ENCODE data around the gene USP11.

The USP11 gene

DNA sequence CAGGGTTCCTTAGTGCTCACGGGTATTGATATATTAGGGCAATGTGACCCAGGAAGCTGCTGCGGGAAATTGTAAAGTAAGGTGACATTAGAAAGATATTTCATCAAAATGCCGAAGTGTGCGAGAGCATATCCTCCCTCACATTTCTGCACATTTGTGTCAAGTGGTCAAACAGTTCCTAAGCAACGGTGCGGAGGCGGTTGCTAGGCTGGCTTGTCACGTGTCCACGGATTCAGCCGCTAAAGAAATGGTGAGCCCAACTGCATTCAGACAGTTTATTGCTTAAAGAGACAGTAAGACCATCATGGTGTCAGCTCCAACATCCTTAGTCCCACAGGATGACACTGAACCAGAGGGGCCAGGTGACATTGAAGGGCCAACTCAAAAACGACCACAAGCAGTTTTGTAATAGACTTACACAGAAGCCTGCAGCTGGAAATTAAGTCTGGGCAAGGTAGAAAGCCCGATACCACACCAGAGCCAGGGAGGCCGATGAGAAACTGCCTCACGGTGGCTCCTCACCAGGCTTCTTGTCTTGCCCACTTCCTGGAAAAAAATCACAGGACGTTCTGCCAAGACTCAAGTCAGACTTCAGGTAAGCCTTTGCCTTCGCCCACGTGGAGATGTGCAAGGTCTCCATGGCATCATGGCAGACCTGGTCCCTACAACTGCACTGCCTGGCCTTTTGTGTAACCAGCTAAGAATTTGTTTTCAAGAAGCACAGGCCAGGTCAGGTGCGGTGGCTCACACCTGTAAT lies 50.4 kb downstream of the USP11 start:
- TF ChIP-seq, protein P1, sequence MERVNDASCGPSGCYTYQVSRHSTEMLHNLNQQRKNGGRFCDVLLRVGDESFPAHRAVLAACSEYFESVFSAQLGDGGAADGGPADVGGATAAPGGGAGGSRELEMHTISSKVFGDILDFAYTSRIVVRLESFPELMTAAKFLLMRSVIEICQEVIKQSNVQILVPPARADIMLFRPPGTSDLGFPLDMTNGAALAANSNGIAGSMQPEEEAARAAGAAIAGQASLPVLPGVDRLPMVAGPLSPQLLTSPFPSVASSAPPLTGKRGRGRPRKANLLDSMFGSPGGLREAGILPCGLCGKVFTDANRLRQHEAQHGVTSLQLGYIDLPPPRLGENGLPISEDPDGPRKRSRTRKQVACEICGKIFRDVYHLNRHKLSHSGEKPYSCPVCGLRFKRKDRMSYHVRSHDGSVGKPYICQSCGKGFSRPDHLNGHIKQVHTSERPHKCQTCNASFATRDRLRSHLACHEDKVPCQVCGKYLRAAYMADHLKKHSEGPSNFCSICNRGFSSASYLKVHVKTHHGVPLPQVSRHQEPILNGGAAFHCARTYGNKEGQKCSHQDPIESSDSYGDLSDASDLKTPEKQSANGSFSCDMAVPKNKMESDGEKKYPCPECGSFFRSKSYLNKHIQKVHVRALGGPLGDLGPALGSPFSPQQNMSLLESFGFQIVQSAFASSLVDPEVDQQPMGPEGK (CRISPR knock-in tag; IDR thresholded peaks at IDR 0.05; ENCODE audit: borderline replicate concordance): no peak
- TF ChIP-seq PPARA (CRISPR knock-in tag; IDR thresholded peaks at IDR 0.05; ENCODE audit: borderline replicate concordance): no peak
- TF ChIP-seq, protein P2, sequence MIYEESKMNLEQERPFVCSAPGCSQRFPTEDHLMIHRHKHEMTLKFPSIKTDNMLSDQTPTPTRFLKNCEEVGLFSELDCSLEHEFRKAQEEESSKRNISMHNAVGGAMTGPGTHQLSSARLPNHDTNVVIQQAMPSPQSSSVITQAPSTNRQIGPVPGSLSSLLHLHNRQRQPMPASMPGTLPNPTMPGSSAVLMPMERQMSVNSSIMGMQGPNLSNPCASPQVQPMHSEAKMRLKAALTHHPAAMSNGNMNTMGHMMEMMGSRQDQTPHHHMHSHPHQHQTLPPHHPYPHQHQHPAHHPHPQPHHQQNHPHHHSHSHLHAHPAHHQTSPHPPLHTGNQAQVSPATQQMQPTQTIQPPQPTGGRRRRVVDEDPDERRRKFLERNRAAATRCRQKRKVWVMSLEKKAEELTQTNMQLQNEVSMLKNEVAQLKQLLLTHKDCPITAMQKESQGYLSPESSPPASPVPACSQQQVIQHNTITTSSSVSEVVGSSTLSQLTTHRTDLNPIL (CRISPR knock-in tag; IDR thresholded peaks at IDR 0.05; ENCODE audit: low read depth): no peak
- no peak for TF ChIP-seq ZFP3 (CRISPR knock-in tag; IDR thresholded peaks at IDR 0.05)
- no peak for TF ChIP-seq ZNF565 (CRISPR knock-in tag; conservative IDR thresholded peaks at IDR 0.05; ENCODE audit: low read depth)
- no peak for TF ChIP-seq ESRRG (CRISPR knock-in tag; IDR thresholded peaks at IDR 0.05)
- TF ChIP-seq BACH2 (CRISPR knock-in tag; IDR thresholded peaks at IDR 0.05; ENCODE audit: borderline replicate concordance): no peak
- TF ChIP-seq, protein P3, sequence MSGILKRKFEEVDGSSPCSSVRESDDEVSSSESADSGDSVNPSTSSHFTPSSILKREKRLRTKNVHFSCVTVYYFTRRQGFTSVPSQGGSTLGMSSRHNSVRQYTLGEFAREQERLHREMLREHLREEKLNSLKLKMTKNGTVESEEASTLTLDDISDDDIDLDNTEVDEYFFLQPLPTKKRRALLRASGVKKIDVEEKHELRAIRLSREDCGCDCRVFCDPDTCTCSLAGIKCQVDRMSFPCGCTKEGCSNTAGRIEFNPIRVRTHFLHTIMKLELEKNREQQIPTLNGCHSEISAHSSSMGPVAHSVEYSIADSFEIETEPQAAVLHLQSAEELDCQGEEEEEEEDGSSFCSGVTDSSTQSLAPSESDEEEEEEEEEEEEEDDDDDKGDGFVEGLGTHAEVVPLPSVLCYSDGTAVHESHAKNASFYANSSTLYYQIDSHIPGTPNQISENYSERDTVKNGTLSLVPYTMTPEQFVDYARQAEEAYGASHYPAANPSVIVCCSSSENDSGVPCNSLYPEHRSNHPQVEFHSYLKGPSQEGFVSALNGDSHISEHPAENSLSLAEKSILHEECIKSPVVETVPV (CRISPR knock-in tag; IDR thresholded peaks at IDR 0.05): no peak
- no peak for TF ChIP-seq OSR1 (CRISPR knock-in tag; IDR thresholded peaks at IDR 0.05)
- no peak for TF ChIP-seq ARNTL (CRISPR knock-in tag; IDR thresholded peaks at IDR 0.05; ENCODE audit: borderline replicate concordance, low read depth)
- TF ChIP-seq ZFP30 (CRISPR knock-in tag; IDR thresholded peaks at IDR 0.05): no peak
- TF ChIP-seq ISL1 (CRISPR knock-in tag; IDR thresholded peaks at IDR 0.05): no peak
- TF ChIP-seq, protein P4, sequence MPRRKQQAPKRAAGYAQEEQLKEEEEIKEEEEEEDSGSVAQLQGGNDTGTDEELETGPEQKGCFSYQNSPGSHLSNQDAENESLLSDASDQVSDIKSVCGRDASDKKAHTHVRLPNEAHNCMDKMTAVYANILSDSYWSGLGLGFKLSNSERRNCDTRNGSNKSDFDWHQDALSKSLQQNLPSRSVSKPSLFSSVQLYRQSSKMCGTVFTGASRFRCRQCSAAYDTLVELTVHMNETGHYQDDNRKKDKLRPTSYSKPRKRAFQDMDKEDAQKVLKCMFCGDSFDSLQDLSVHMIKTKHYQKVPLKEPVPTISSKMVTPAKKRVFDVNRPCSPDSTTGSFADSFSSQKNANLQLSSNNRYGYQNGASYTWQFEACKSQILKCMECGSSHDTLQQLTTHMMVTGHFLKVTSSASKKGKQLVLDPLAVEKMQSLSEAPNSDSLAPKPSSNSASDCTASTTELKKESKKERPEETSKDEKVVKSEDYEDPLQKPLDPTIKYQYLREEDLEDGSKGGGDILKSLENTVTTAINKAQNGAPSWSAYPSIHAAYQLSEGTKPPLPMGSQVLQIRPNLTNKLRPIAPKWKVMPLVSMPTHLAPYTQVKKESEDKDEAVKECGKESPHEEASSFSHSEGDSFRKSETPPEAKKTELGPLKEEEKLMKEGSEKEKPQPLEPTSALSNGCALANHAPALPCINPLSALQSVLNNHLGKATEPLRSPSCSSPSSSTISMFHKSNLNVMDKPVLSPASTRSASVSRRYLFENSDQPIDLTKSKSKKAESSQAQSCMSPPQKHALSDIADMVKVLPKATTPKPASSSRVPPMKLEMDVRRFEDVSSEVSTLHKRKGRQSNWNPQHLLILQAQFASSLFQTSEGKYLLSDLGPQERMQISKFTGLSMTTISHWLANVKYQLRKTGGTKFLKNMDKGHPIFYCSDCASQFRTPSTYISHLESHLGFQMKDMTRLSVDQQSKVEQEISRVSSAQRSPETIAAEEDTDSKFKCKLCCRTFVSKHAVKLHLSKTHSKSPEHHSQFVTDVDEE (CRISPR knock-in tag; IDR thresholded peaks at IDR 0.05): no peak
- TF ChIP-seq ZNF70 (CRISPR knock-in tag; IDR thresholded peaks at IDR 0.05): no peak
- TF ChIP-seq TCF4 (CRISPR knock-in tag; IDR thresholded peaks at IDR 0.05; ENCODE audit: borderline replicate concordance): no peak
- no peak for TF ChIP-seq ZC3H10 (CRISPR knock-in tag; IDR thresholded peaks at IDR 0.05)
- no peak for TF ChIP-seq ZNF8 (CRISPR knock-in tag; IDR thresholded peaks at IDR 0.05)
- peak; percentile 64 for ATAC-seq

DNA sequence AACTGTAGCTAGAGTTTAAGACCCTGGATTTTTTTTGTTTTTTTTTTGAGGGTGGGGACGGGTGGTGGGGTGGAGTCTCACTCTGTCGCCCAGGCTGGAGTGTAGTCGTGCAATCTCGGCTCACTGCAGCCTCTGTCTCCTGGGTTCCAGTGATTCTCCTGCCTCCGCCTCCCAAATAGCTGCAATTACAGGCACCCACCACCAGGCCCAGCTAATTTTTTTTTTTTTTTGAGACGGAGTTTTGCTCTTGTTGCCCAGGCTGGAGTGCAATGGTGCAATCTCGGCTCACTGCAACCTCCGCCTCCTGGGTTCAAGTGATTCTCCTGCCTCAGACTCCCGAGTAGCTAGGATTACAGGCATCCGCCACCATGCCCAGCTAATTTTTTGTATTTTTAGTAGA lies 51.8 kb downstream of the USP11 start:
- 0 out of 3 replicates have a peak, but pooled peaks have one; percentile 26 for ATAC-seq

DNA sequence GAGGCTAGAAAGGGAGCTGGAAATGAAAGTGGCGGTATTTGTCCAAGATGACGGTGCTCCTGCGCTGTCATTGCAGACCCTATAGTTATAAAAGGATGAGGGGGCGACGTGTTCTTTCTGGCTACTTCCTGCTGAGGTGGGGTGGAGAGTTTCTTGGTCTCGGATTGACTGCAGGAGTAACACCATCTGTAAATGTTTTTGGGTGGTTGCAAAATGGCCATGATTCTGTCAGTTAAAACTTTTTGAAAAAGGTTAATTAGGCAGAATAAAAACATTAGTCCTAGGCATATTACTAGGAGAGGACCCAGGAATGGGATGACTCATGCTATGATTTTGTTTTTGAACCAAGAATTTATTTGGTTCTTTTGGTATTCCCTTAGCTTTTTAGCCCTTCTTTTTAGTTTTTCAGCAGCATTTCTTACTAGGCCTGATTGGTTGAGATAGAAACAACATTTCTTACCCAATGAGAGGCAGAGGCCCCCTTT lies 53.1 kb downstream of the USP11 start:
- ATAC-seq: no peak
- TF ChIP-seq SNAI2 (CRISPR knock-in tag; IDR thresholded peaks at IDR 0.05): no peak
- no peak for TF ChIP-seq PPARA (CRISPR knock-in tag; IDR thresholded peaks at IDR 0.05; ENCODE audit: borderline replicate concordance)
- TF ChIP-seq, protein P3 (CRISPR knock-in tag; IDR thresholded peaks at IDR 0.05): no peak
- TF ChIP-seq, protein P5, sequence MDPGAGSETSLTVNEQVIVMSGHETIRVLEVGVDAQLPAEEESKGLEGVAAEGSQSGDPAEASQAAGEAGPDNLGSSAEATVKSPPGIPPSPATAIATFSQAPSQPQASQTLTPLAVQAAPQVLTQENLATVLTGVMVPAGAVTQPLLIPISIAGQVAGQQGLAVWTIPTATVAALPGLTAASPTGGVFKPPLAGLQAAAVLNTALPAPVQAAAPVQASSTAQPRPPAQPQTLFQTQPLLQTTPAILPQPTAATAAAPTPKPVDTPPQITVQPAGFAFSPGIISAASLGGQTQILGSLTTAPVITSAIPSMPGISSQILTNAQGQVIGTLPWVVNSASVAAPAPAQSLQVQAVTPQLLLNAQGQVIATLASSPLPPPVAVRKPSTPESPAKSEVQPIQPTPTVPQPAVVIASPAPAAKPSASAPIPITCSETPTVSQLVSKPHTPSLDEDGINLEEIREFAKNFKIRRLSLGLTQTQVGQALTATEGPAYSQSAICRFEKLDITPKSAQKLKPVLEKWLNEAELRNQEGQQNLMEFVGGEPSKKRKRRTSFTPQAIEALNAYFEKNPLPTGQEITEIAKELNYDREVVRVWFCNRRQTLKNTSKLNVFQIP (CRISPR knock-in tag; IDR thresholded peaks at IDR 0.05; ENCODE audit: borderline replicate concordance, low read depth): no peak
- TF ChIP-seq ZC3H10 (CRISPR knock-in tag; IDR thresholded peaks at IDR 0.05): no peak
- no peak for TF ChIP-seq ZFP3 (CRISPR knock-in tag; IDR thresholded peaks at IDR 0.05)
- no peak for TF ChIP-seq ISL1 (CRISPR knock-in tag; IDR thresholded peaks at IDR 0.05)
- TF ChIP-seq ARNTL (CRISPR knock-in tag; IDR thresholded peaks at IDR 0.05; ENCODE audit: borderline replicate concordance, low read depth): no peak
- TF ChIP-seq, protein P4 (CRISPR knock-in tag; IDR thresholded peaks at IDR 0.05): no peak
- no peak for TF ChIP-seq TCF4 (CRISPR knock-in tag; IDR thresholded peaks at IDR 0.05; ENCODE audit: borderline replicate concordance)
- TF ChIP-seq, protein P2 (CRISPR knock-in tag; IDR thresholded peaks at IDR 0.05; ENCODE audit: low read depth): no peak
- no peak for TF ChIP-seq ZNF70 (CRISPR knock-in tag; IDR thresholded peaks at IDR 0.05)
- no peak for TF ChIP-seq OSR1 (CRISPR knock-in tag; IDR thresholded peaks at IDR 0.05)
- no peak for TF ChIP-seq BACH2 (CRISPR knock-in tag; IDR thresholded peaks at IDR 0.05; ENCODE audit: borderline replicate concordance)
- TF ChIP-seq GLIS3 (CRISPR knock-in tag; IDR thresholded peaks at IDR 0.05): no peak

All from SK-N-SH treated with all-trans-retinoic acid at 6 μM for 48 hours (cell line).